NT2/D1 (cell line): Measurements from ENCODE around the gene ETV4.

Experiments
- DNase-seq: peaks from one replicate; pipeline ENCODE4 v3.0.0-alpha.2; 2011; ENCODE audit warnings: low read depth, low spot score
- H3K27me3 ChIP-seq: 2 replicates; pipeline ENCODE4 v1.6.0; 2011; ENCODE audit warnings: mild to moderate bottlenecking; ENCODE audit not compliant: insufficient read length, insufficient read depth
- H3K36me3 ChIP-seq: 2 replicates; pipeline ENCODE4 v1.6.1; 2011; ENCODE audit warnings: mild to moderate bottlenecking, low read length, mixed read lengths; ENCODE audit not compliant: insufficient read depth, insufficient read length
- H3K4me1 ChIP-seq: 2 replicates; pipeline ENCODE4 v1.5.1; 2011; ENCODE audit not compliant: insufficient read depth, insufficient read length
- H3K4me3 ChIP-seq: 2 replicates; pipeline ENCODE4 v1.5.1; 2011; ENCODE audit warnings: low read depth; ENCODE audit not compliant: insufficient read length
- H3K9ac ChIP-seq: 2 replicates; pipeline ENCODE4 v1.6.0; 2011; ENCODE audit warnings: low read depth; ENCODE audit not compliant: insufficient read length
- H3K9me3 ChIP-seq: 2 replicates; pipeline ENCODE4 v1.5.1; 2011; ENCODE audit warnings: mild to moderate bottlenecking, low read length; ENCODE audit not compliant: insufficient read depth
- SUZ12 ChIP-seq: IDR thresholded peaks from 2 replicates; pipeline ENCODE4 v1.6.1; 2011; ENCODE audit not compliant: insufficient read length, insufficient read depth; ENCODE audit errors: extremely low read depth
- YY1 ChIP-seq: IDR thresholded peaks from 2 replicates; pipeline ENCODE4 v1.6.1; 2011; ENCODE audit not compliant: insufficient read length, insufficient read depth
- ZNF274 ChIP-seq: IDR thresholded peaks from 2 replicates; pipeline ENCODE4 v1.6.1; 2011; ENCODE audit warnings: mild to moderate bottlenecking, low read depth, low read length

Gene ETV4

DNA sequence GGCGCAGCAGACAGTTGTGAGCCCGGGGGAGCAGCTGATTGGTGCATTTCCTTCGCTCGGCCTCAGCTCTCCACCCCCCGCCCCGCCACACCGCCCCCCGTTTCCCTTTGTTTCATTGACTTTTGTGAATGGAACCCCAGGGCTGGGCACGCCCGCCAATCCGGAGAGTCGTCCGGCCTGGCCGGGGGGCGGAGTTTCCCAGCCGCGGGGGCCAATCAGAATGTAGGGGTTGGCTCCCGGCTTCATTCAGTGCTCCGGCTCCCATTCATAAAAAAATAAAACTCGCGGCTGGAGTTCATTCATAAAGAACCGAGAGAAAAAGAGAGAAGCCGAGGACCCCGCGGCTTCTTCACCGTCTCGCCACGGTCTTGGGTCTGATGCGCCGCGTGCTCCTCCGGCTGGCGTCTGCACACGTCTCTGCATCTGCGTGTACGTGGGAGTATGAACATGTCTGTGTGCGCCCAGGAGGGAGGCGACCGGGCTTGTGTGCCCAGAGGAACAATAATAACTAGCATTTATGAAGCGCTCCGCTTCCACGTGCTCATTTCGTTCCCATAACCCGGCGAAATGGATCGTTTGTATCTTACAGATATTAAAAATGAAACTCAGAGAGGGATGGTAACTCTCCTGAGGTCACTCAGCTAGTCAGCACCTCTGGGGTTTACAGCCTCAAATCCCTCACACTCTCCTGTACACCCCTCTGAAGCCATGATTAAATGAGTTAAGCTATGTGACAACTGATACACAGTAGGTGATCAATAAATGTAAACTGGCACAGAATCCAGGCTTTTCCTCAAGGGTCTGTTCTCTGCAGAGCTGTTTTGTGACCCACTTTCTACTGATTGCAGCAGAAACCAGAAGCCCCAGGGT lies at the start of gene ETV4:
TSS of gene ETV4 (minus strand) at position 22 of the 870 bp plus-strand sequence. CDS start 723 bp downstream, outside the sequence.
- DNase-seq: peak; percentile 91
- no peak for TF ChIP-seq SUZ12
- no peak for TF ChIP-seq ZNF274
- no peak for TF ChIP-seq YY1
- H3K9me3 ChIP-seq: no peaks in the 10 kb centered on the region
- H3K36me3 ChIP-seq: peaks cover 13% of the 10 kb centered on the region
- H3K4me1 ChIP-seq: peaks cover 27% of the 10 kb centered on the region
- peaks cover 15% of the 10 kb centered on the region for H3K27me3 ChIP-seq
- H3K9ac ChIP-seq: peak within 1 kb of the TSS; percentile 88
- H3K4me3 ChIP-seq: peak within 1 kb of the TSS; percentile 65

DNA sequence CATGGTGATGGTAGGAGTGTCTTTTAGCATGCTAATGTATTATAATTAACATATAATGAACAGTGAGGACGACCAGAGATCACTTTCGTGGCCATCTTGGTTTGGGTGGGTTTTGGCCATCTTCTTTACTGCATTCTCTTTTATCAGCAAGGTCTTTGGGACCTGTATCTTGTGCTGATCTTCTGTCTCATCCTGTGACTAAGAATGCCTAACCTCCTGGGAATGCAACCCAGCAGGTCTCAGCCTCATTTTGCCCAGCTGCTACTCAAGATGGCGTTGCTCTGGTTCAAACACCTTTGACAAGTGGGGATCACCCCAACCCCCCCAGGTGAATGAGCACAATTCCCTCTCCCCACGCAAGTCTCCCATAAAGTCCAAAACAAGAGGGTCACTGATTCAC lies 49.3 kb upstream of the ETV4 start:
- no peak overlapping the region for H3K4me3 ChIP-seq
- DNase-seq: no peak
- H3K36me3 ChIP-seq: no peaks in the 10 kb centered on the region
- no peak for TF ChIP-seq SUZ12
- no peak for TF ChIP-seq YY1
- no peak for TF ChIP-seq ZNF274
- H3K9me3 ChIP-seq: no peaks in the 10 kb centered on the region
- no peak overlapping the region for H3K9ac ChIP-seq
- H3K27me3 ChIP-seq: no peaks in the 10 kb centered on the region
- H3K4me1 ChIP-seq: peaks cover 12% of the 10 kb centered on the region

DNA sequence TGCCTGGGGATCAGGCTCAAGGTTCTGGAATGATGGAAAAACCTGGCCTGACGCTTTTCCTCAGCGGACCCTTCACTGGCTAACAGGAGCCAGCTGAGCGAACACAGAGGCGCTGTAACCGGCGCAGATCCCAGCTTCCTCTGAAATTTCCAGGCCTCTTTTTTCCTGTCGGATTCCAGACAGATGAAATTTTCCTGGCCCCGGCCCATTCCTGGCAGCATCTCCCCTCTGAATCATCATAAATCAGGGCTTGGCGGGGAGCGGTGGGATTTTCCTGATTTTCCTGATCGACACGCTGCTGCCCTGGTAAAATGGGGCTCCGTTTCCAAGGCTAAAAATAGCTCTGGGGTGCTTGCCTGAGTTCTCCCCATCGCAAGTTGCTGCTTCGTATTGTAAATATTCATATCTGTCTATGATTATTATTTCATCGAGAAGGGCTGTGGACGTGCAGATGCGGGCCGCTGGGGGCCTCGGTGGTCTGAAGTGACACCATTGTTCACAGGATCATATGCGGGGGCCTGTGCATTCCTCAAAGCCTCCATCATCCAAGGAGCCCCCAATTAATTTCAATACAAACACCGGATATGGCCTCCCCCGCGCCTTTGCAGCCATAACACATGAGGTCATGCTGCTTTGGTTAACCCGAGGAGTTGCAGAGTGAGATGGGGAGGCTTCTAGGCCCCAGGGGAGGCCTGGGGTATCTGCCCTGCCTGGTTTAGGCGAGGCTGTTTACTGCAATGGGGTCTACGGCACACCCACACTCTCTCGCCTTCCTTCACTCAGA lies 45.8 kb upstream of the ETV4 start:
- no peak for TF ChIP-seq ZNF274
- TF ChIP-seq YY1: no peak
- TF ChIP-seq SUZ12: no peak
- H3K4me3 ChIP-seq: no peak overlapping the region
- no peaks in the 10 kb centered on the region for H3K27me3 ChIP-seq
- H3K9ac ChIP-seq: no peak overlapping the region
- H3K36me3 ChIP-seq: no peaks in the 10 kb centered on the region
- H3K9me3 ChIP-seq: no peaks in the 10 kb centered on the region
- DNase-seq: no peak
- peaks cover 8% of the 10 kb centered on the region for H3K4me1 ChIP-seq

DNA sequence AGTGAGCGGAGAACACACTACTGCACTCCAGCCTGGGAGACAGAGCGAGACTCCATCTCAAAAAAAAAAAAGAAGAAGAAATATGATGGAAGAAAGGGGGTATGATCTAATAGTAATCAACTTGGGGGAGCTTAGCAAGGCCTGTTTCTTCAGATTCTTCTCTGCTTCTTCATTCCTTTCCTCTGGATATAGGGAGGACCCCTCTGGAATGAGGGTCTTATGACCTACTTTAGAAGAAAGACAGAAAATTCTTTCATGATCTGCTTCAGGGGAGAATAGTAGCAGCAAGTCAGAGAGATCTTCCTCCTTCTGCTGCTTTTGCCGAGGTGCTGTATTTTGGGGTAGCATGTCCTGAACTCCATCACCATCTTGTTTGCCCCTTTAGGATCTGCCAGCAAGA lies 44.9 kb upstream of the ETV4 start:
- H3K36me3 ChIP-seq: no peaks in the 10 kb centered on the region
- no peaks in the 10 kb centered on the region for H3K27me3 ChIP-seq
- H3K9me3 ChIP-seq: no peaks in the 10 kb centered on the region
- TF ChIP-seq SUZ12 (no peak), ZNF274 (no peak), YY1 (no peak)
- no peak overlapping the region for H3K4me3 ChIP-seq
- no peak overlapping the region for H3K9ac ChIP-seq
- peaks cover 8% of the 10 kb centered on the region for H3K4me1 ChIP-seq
- DNase-seq: no peak

DNA sequence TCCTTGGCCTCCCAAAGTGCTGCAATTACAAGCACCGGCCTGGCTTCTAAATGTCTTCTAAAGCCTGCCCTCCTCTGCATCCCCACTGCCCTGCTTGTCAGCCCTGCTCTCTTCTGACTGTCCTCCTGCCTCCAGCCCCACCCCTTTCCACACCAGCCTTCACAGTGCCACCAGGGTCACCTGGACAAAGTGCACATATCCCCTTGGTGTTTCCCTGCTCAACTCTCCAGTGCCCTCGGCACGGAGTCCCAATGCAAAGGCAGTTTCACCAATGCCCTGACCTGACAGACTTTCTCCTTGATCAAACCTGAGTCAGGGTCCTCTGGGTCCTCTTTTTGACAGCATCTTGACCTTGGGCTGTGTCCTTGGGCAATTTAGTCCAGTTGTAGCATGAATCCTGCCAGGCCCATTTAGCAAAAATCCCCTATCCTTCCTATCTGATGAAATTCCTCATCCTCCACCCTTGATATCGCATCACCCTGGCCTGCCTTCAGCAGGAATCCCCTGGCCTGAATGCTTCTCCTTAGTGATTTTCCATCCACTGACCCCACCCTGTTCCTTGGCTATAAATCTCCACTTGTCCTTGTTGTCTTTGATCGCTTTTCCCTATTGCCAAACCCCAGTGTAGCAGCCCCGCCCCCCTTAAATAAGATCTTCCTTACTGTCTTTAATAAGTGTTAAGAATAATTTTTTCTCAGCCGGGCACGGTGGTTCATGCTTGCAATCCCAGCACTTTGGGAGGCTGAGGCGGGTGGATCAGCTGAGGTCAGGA lies 42.7 kb upstream of the ETV4 start:
- H3K9ac ChIP-seq: no peak overlapping the region
- TF ChIP-seq ZNF274: no peak
- TF ChIP-seq YY1: no peak
- no peak for TF ChIP-seq SUZ12
- H3K36me3 ChIP-seq: no peaks in the 10 kb centered on the region
- DNase-seq: no peak
- no peaks in the 10 kb centered on the region for H3K27me3 ChIP-seq
- peaks cover 8% of the 10 kb centered on the region for H3K4me1 ChIP-seq
- no peaks in the 10 kb centered on the region for H3K9me3 ChIP-seq
- H3K4me3 ChIP-seq: no peak overlapping the region

DNA sequence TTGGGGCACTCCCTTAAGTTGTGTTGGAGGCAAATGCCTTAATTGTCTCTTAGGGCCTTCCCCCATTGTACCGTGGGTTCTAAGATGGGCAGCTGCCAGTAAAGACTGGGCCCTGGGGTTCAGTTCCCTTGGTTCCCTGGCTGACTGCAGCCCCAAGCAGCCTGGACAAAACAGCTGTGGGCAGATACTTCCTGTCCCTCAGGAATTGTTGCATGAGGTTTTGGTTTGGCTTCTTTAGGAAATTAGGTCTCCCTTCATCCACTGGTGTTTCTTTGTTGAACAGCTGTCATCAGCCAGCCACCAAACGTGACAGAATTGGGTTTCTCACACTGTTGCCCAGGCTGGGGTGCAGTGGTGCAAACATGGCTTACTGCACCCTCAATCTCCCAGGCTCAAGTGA lies 42.0 kb upstream of the ETV4 start:
- Histone ChIP-seq H3K9ac (no peak overlapping the region), H3K4me3 (no peak overlapping the region), H3K4me1 (peaks cover 8% of the 10 kb centered on the region), H3K9me3 (no peaks in the 10 kb centered on the region), H3K36me3 (no peaks in the 10 kb centered on the region), H3K27me3 (peaks cover 2% of the 10 kb centered on the region)
- TF ChIP-seq ZNF274: no peak
- TF ChIP-seq YY1: no peak
- TF ChIP-seq SUZ12: no peak
- DNase-seq: no peak

DNA sequence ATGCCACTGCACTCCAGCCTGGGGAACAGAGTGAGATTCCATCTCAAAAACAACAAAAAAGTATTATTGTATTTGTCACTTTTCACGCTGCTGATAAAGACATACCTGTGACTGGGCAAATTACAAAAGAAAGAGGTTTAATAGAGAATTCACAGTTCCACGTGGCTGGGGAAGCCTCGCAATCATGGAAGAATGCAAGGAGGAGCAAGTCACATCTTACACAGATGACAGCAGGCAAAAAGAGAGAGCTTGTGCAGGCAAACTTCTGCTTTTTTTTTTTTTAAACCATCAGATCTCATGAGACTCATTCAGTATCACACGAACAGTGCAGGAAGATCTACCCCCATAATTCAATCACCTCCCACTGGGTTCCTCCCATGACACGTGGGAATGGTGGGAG lies 41.5 kb upstream of the ETV4 start:
- no peak for TF ChIP-seq YY1

More for the DNA sequence above, 41.5 kb upstream of the ETV4 start:
- DNase-seq: no peak
- Histone ChIP-seq H3K4me3 (no peak overlapping the region), H3K36me3 (no peaks in the 10 kb centered on the region), H3K27me3 (peaks cover 2% of the 10 kb centered on the region), H3K4me1 (peaks cover 8% of the 10 kb centered on the region), H3K9ac (no peak overlapping the region), H3K9me3 (no peaks in the 10 kb centered on the region)
